IMR-90 (cell line): ENCODE measurements around the gene STEAP4.

Experiments used
- BHLHE40 ChIP-seq: fragments of 150-350 bp; IDR thresholded peaks from 2 replicates; pipeline ENCODE4 v1.6.1; 2016; ENCODE audit warnings: mild to moderate bottlenecking, low read depth, low read length
- CHD1 ChIP-seq: IDR thresholded peaks from 2 replicates; pipeline ENCODE4 v1.6.1; 2012; ENCODE audit warnings: low read depth, low read length, improper control_type of control experiment
- FOS ChIP-seq: fragments of 150-350 bp; IDR thresholded peaks from 2 replicates; pipeline ENCODE4 v1.6.1; 2016; ENCODE audit warnings: low read depth, low read length
- MAFK ChIP-seq: IDR thresholded peaks from 2 replicates; pipeline ENCODE4 v1.6.1; 2012; ENCODE audit warnings: low read depth, low read length, improper control_type of control experiment
- POLR2A ChIP-seq: IDR thresholded peaks from 2 replicates; pipeline ENCODE4 v1.6.1; 2012; ENCODE audit warnings: mild to moderate bottlenecking, low read depth, low read length
- TF ChIP-seq, protein P1 (sequence below): conservative IDR thresholded peaks from 2 replicates; pipeline ENCODE4 v1.5.1; 2012; ENCODE audit warnings: mild to moderate bottlenecking, low read depth, low read length, improper control_type of control experiment
- TF ChIP-seq, protein P2 (sequence below): fragments of 150-350 bp; IDR thresholded peaks from 2 replicates; pipeline ENCODE4 v1.6.1; 2017; ENCODE audit warnings: mild to moderate bottlenecking, antibody characterized with exemption, low read length, low read depth

DNA sequence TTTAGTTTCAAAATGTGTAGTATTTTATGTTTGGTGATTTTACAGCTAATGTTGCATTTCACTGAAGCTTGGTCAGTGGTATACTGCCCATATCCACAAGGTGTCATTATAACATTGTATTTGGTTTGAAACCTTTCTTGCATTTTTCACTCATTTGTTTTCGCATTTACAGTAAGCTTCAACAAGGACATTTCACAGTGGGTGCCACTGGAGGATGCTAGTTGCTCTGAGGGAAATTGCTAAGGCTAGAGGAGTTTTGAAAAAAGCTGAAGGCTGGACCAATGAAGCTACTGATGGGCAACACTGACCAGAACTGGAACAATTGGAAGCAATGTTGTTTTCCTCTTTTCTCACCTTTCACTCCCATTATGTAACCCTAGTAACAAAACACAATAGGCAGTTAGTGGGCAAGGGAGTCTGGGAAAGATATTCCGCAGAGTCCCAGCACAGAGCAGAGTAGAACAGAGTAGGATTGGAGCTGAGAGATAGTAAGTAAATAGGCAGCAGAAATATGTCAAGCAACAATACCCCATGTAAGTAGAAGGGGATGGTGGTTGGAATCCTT lies 63.3 kb downstream of the STEAP4 start:
- TF ChIP-seq POLR2A (no peak), FOS (no peak), BHLHE40 (no peak), CHD1 (no peak), MAFK (no peak)
- TF ChIP-seq, protein P1, sequence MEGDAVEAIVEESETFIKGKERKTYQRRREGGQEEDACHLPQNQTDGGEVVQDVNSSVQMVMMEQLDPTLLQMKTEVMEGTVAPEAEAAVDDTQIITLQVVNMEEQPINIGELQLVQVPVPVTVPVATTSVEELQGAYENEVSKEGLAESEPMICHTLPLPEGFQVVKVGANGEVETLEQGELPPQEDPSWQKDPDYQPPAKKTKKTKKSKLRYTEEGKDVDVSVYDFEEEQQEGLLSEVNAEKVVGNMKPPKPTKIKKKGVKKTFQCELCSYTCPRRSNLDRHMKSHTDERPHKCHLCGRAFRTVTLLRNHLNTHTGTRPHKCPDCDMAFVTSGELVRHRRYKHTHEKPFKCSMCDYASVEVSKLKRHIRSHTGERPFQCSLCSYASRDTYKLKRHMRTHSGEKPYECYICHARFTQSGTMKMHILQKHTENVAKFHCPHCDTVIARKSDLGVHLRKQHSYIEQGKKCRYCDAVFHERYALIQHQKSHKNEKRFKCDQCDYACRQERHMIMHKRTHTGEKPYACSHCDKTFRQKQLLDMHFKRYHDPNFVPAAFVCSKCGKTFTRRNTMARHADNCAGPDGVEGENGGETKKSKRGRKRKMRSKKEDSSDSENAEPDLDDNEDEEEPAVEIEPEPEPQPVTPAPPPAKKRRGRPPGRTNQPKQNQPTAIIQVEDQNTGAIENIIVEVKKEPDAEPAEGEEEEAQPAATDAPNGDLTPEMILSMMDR = peak; percentile 71
- TF ChIP-seq, protein P2, sequence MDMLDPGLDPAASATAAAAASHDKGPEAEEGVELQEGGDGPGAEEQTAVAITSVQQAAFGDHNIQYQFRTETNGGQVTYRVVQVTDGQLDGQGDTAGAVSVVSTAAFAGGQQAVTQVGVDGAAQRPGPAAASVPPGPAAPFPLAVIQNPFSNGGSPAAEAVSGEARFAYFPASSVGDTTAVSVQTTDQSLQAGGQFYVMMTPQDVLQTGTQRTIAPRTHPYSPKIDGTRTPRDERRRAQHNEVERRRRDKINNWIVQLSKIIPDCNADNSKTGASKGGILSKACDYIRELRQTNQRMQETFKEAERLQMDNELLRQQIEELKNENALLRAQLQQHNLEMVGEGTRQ = no peak
